ENCODE results near the gene EFNA3. TPM values are rescaled to one million over a fixed set of nuclear protein-coding genes. Genes with fewer than 3 reads are reported as not detected.

EFNA3 gene
- total RNA-seq, 1 donor: 4.8 TPM

GRCh38 chr1:155128755-155129473 is 50.3 kb downstream of the EFNA3 start:
- DNase-seq (ENCODE audit: low read depth in 2 of 3, low spot score in 2 of 3): no peak

- DNase-seq (ENCODE audit: low read depth in 2 of 3, low spot score in 2 of 3): peak in 1 of 3 donors; percentile 39
Measured at GRCh38 chr1:155130272-155131006, 51.8 kb downstream of the EFNA3 start.

GRCh38 chr1:155131285-155131684 is 52.6 kb downstream of the EFNA3 start:
- DNase-seq (ENCODE audit: low read depth in 2 of 3, low spot score in 2 of 3): no peak

- no peak for DNase-seq (ENCODE audit: low read depth in 2 of 3, low spot score in 2 of 3)
Measured at GRCh38 chr1:155131856-155132255, 53.2 kb downstream of the EFNA3 start.

- no peak for DNase-seq (ENCODE audit: low read depth in 2 of 3, low spot score in 2 of 3)
Measured at GRCh38 chr1:155133799-155134281, 55.2 kb downstream of the EFNA3 start.

GRCh38 chr1:155134322-155134721 is 55.7 kb downstream of the EFNA3 start:
- no peak for DNase-seq (ENCODE audit: low read depth in 2 of 3, low spot score in 2 of 3)

- DNase-seq (ENCODE audit: low read depth in 2 of 3, low spot score in 2 of 3): peak in 1 of 3 donors; percentile 36
Measured at GRCh38 chr1:155134880-155135414, 56.3 kb downstream of the EFNA3 start.

GRCh38 chr1:155135415-155136028 is 56.9 kb downstream of the EFNA3 start, which contains the start of gene SLC50A1:
Gene SLC50A1, plus strand, starts transcription at chr1:155135852. Its CDS starts 60 bp downstream, at chr1:155135912.
- DNase-seq (ENCODE audit: low read depth in 2 of 3, low spot score in 2 of 3): peak; percentile 80 to 93 (median 93)

- no peak for DNase-seq (ENCODE audit: low read depth in 2 of 3, low spot score in 2 of 3)
Measured at GRCh38 chr1:155136748-155137147, 58.1 kb downstream of the EFNA3 start.

Small RNA genes lying within 50 kb of the gene (small RNA-seq; reads per million reads assigned to genes)
- not detected for gene RF00019

Other genes starting within 250 kb of the EFNA3 start
- gene KCNN3, start 208.6 kb upstream of the EFNA3 start, total RNA-seq: under 0.01 TPM
- gene PMVK, start 142.1 kb upstream of the EFNA3 start, total RNA-seq: 17.2 TPM
- gene PBXIP1, start 122.7 kb upstream of the EFNA3 start, total RNA-seq: 520 TPM
- gene PYGO2, start 117.1 kb upstream of the EFNA3 start, total RNA-seq: 25.6 TPM
- gene SHC1, start 108.1 kb upstream of the EFNA3 start, total RNA-seq: 59.5 TPM
- 22.9 TPM for gene CKS1B, start 104.2 kb upstream of the EFNA3 start, total RNA-seq
- gene FLAD1, start 95.5 kb upstream of the EFNA3 start, total RNA-seq: 35.0 TPM
- 0.54 TPM for gene LENEP, start 85.3 kb upstream of the EFNA3 start, total RNA-seq
- gene ZBTB7B, start 76.0 kb upstream of the EFNA3 start, total RNA-seq: 22.6 TPM
- under 0.01 TPM for gene DCST2, start 45.1 kb upstream of the EFNA3 start, total RNA-seq
- under 0.01 TPM for gene DCST1, start 45.0 kb upstream of the EFNA3 start, total RNA-seq
- gene ADAM15, start 27.5 kb upstream of the EFNA3 start, total RNA-seq: 60.1 TPM
- 5.9 TPM for gene EFNA4, start 15.1 kb upstream of the EFNA3 start, total RNA-seq
- gene EFNA1, start 49.0 kb downstream of the EFNA3 start, total RNA-seq: 21.3 TPM
- 68.1 TPM for gene SLC50A1, start 57.0 kb downstream of the EFNA3 start, total RNA-seq
- 63.0 TPM for gene DPM3, start 61.7 kb downstream of the EFNA3 start, total RNA-seq
- 194 TPM for gene KRTCAP2, start 94.5 kb downstream of the EFNA3 start, total RNA-seq
- 32.6 TPM for gene TRIM46, start 95.0 kb downstream of the EFNA3 start, total RNA-seq
- gene THBS3, start 129.1 kb downstream of the EFNA3 start, total RNA-seq: 72.4 TPM
- gene MTX1, start 129.9 kb downstream of the EFNA3 start, total RNA-seq: 70.3 TPM
- gene ENTREP3, start 176.6 kb downstream of the EFNA3 start, total RNA-seq: 8.9 TPM
- gene SCAMP3, start 183.5 kb downstream of the EFNA3 start, total RNA-seq: 55.7 TPM
- gene CLK2, start 194.7 kb downstream of the EFNA3 start, total RNA-seq: 66.0 TPM
- gene HCN3, start 198.6 kb downstream of the EFNA3 start, total RNA-seq: 4.6 TPM
- 1.1 TPM for gene PKLR, start 222.6 kb downstream of the EFNA3 start, total RNA-seq
- 85.4 TPM for gene FDPS, start 230.0 kb downstream of the EFNA3 start, total RNA-seq
- 17.2 TPM for gene RUSC1, start 242.1 kb downstream of the EFNA3 start, total RNA-seq

All from hematopoietic multipotent progenitor cell (in vitro differentiated cells).